ENCODE results near the gene MTG2. TPM values are rescaled to one million over a fixed set of nuclear protein-coding genes. Genes with fewer than 3 reads are reported as not detected.

Gene MTG2
- total and polyA plus RNA-seq, 2 of the 13 experiments (the other 11 are each of a cell fraction or from before 2014, with no cell fraction given), result 20.4 to 37.8 TPM

GRCh38 chr20:62143081-62143956 lies 39.5 kb upstream of the MTG2 start, which contains the start of the genes PSMA7 and SS18L1 (continued):
- TF ChIP-seq KDM5B (CRISPR knock-in tag; IDR thresholded peaks at IDR 0.05; ENCODE audit: borderline replicate concordance), result peak; percentile 75; the same call in 1 of the 2 replicates
- 0 out of 2 replicates have a peak, but pooled peaks have one; percentile 54 for TF ChIP-seq ZNF746 (CRISPR knock-in tag; IDR thresholded peaks at IDR 0.05)
- TF ChIP-seq ERF (CRISPR knock-in tag; IDR thresholded peaks at IDR 0.05), result peak; percentile 61
- TF ChIP-seq ZNF782 (CRISPR knock-in tag; IDR thresholded peaks at IDR 0.05; ENCODE audit: borderline replicate concordance), result peak; percentile 88; the same call in 1 of the 2 replicates
- no peak for TF ChIP-seq ZSCAN30 (CRISPR knock-in tag; IDR thresholded peaks at IDR 0.05)
- TF ChIP-seq DMAP1 (CRISPR knock-in tag; IDR thresholded peaks at IDR 0.05), result peak; percentile 75
- peak; percentile 33; the same call in 1 of the 2 replicates for TF ChIP-seq GABPA (IDR thresholded peaks at IDR 0.05; ENCODE audit: low read depth, low read length)
- no peak for TF ChIP-seq GABPA (CRISPR knock-in tag; IDR thresholded peaks at IDR 0.05; ENCODE audit: low read depth)
- no peak for TF ChIP-seq MLX (CRISPR knock-in tag; IDR thresholded peaks at IDR 0.05)
- peak; percentile 68; the same call in 1 of the 2 replicates for TF ChIP-seq ZBTB38 (CRISPR knock-in tag; IDR thresholded peaks at IDR 0.05)
- TF ChIP-seq HOXA5 (CRISPR knock-in tag; IDR thresholded peaks at IDR 0.05), result peak; percentile 80
- no peak for TF ChIP-seq MTF1 (CRISPR knock-in tag; IDR thresholded peaks at IDR 0.05)
- TF ChIP-seq LCORL (IDR thresholded peaks at IDR 0.05), result no peak
- 0 out of 2 replicates have a peak, but pooled peaks have one; percentile 11 for TF ChIP-seq LCORL (CRISPR knock-in tag; IDR thresholded peaks at IDR 0.05)
- no peak for TF ChIP-seq ZMYM2 (CRISPR knock-in tag; IDR thresholded peaks at IDR 0.05)
- TF ChIP-seq, protein P1, sequence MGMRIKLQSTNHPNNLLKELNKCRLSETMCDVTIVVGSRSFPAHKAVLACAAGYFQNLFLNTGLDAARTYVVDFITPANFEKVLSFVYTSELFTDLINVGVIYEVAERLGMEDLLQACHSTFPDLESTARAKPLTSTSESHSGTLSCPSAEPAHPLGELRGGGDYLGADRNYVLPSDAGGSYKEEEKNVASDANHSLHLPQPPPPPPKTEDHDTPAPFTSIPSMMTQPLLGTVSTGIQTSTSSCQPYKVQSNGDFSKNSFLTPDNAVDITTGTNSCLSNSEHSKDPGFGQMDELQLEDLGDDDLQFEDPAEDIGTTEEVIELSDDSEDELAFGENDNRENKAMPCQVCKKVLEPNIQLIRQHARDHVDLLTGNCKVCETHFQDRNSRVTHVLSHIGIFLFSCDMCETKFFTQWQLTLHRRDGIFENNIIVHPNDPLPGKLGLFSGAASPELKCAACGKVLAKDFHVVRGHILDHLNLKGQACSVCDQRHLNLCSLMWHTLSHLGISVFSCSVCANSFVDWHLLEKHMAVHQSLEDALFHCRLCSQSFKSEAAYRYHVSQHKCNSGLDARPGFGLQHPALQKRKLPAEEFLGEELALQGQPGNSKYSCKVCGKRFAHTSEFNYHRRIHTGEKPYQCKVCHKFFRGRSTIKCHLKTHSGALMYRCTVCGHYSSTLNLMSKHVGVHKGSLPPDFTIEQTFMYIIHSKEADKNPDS (CRISPR knock-in tag; IDR thresholded peaks at IDR 0.05), result no peak
- TF ChIP-seq TBP (CRISPR knock-in tag; IDR thresholded peaks at IDR 0.05), result no peak
- TF ChIP-seq, protein P2, sequence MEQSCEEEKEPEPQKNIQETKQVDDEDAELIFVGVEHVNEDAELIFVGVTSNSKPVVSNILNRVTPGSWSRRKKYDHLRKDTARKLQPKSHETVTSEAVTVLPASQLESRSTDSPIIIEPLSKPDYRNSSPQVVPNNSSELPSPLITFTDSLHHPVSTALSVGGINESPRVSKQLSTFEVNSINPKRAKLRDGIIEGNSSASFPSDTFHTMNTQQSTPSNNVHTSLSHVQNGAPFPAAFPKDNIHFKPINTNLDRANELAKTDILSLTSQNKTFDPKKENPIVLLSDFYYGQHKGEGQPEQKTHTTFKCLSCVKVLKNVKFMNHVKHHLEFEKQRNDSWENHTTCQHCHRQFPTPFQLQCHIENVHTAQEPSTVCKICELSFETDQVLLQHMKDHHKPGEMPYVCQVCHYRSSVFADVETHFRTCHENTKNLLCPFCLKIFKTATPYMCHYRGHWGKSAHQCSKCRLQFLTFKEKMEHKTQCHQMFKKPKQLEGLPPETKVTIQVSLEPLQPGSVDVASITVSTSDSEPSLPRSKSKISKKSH (CRISPR knock-in tag; IDR thresholded peaks at IDR 0.05; ENCODE audit: borderline replicate concordance), result peak; percentile 22; the same call in 1 of the 2 replicates

Measured in HepG2 (cell line).